ENCODE measurements around the gene C1D. TPM values are rescaled to one million over a fixed set of nuclear protein-coding genes. Genes with fewer than 3 reads are reported as not detected.

C1D gene
- total and polyA plus RNA-seq, 2 of the 4 experiments (the other 2 are of a cell fraction), result 2.7 to 14.3 TPM

- H3K9me1 ChIP-seq (ENCODE audit: insufficient read depth, low read length), result 0 out of 2 replicates have a peak, but pooled peaks cover 3% of the 10 kb centered on the region
- peaks cover 3% of the 10 kb centered on the region for H4K20me1 ChIP-seq (ENCODE audit: insufficient read depth, low read length)
- H2BK5ac ChIP-seq (ENCODE audit: low read depth, low read length, poor library complexity, severe bottlenecking), result no peak overlapping the region
- H2AFZ ChIP-seq (replicated peaks; ENCODE audit: low read length, poor library complexity), result no peak overlapping the region
- no peak overlapping the region for H3K9ac ChIP-seq (ENCODE audit: low read depth, low read length)
- no peak overlapping the region for H3K18ac ChIP-seq (ENCODE audit: low read depth, low read length)
- H3K4me2 ChIP-seq (ENCODE audit: low read depth, low read length), result no peak overlapping the region
- no peak overlapping the region for H2BK20ac ChIP-seq (ENCODE audit: low read depth, low read length)
- H3K56ac ChIP-seq (ENCODE audit: extremely low read depth, insufficient read depth, low read length), result no peak overlapping the region
- in situ Hi-C loops (cut with MboI; ENCODE audit: low sequenced_read_pairs), result loop anchor here (25.0 kb wide), 2 partner anchors 1459 to 1609 kb away; partner anchors contain the start of gene MEIS1
- no peak overlapping the region for H3K4me3 ChIP-seq (ENCODE audit: insufficient read depth, low read depth, low read length)
- H3K14ac ChIP-seq (replicated peaks; ENCODE audit: low read depth, low read length), result no peak overlapping the region
- H4K5ac ChIP-seq (ENCODE audit: low read depth, low read length), result no peak overlapping the region
- ChIA-PET CTCF (no interaction called here), POLR2A (ENCODE audit: unreplicated experiment) (no interaction called here)
- no peak for DNase-seq
- no peaks in the 10 kb centered on the region for H3K27me3 ChIP-seq (ENCODE audit: control insufficient read depth, insufficient read depth, low read length)
- peaks cover 5% of the 10 kb centered on the region for H3K4me1 ChIP-seq (ENCODE audit: control insufficient read depth, insufficient read depth, low read length)
- H2BK15ac ChIP-seq (ENCODE audit: low read depth, low read length), result no peak overlapping the region
- H3K27ac ChIP-seq (ENCODE audit: insufficient read depth, low read length), result no peak overlapping the region
- 0 out of 2 replicates have a peak, but pooled peaks cover 1% of the 10 kb centered on the region for H3K36me3 ChIP-seq (ENCODE audit: control insufficient read depth, insufficient read depth, low read length)
- no peak for TF ChIP-seq ELK1 (IDR thresholded peaks at IDR 0.05; ENCODE audit: borderline replicate concordance, low read depth, low read length)
- no peak for TF ChIP-seq MAZ (IDR thresholded peaks at IDR 0.05; ENCODE audit: borderline replicate concordance, low read depth, low read length)
- no peak for TF ChIP-seq SMC3 (IDR thresholded peaks at IDR 0.05; ENCODE audit: low read depth, low read length)
- no peak for TF ChIP-seq RFX5 (IDR thresholded peaks at IDR 0.05; ENCODE audit: low read depth, low read length)
- no peak for TF ChIP-seq USF2 (IDR thresholded peaks at IDR 0.05; ENCODE audit: low read depth, low read length)
- no peak for TF ChIP-seq POLR2A (IDR thresholded peaks at IDR 0.05; ENCODE audit: low read depth, low read length)
- no peak for TF ChIP-seq NFE2L2 (IDR thresholded peaks at IDR 0.05; ENCODE audit: low read depth, low read length)
- no peak for TF ChIP-seq CTCF (conservative IDR thresholded peaks at IDR 0.05; ENCODE audit: low read depth, low read length)
- TF ChIP-seq CHD1 (IDR thresholded peaks at IDR 0.05; ENCODE audit: low read depth, low read length), result no peak
- TF ChIP-seq MAFK (IDR thresholded peaks at IDR 0.05; ENCODE audit: low read depth, low read length), result no peak
- TF ChIP-seq RCOR1 (IDR thresholded peaks at IDR 0.05; ENCODE audit: insufficient replicate concordance, low read length), result no peak
- TF ChIP-seq MXI1 (IDR thresholded peaks at IDR 0.05; ENCODE audit: borderline replicate concordance, low read depth, low read length), result no peak
- no peak for TF ChIP-seq BHLHE40 (IDR thresholded peaks at IDR 0.05; ENCODE audit: low read depth, low read length)
- H3K9me3 ChIP-seq (ENCODE audit: control insufficient read depth, insufficient read depth, low read length), result no peaks in the 10 kb centered on the region
- ATAC-seq (ENCODE audit: low read depth), result no peak
- dilution Hi-C loops (cut with HindIII; ENCODE audit: low sequenced_read_pairs, unreplicated experiment), result no loop called here
- no TSS peak for BruUV-seq (replicated peaks)
- peaks cover 17 to 21% of the 10 kb centered on the region in 2 experiments for H3K79me1 ChIP-seq (ENCODE audit: low read depth in 1 of 2, low read length in 2 of 2)
- H4K91ac ChIP-seq (ENCODE audit: insufficient read depth, low read depth, low read length), result no peak overlapping the region
- no peak overlapping the region for H2BK120ac ChIP-seq (ENCODE audit: low read depth, low read length)
- no peak overlapping the region for H2AK5ac ChIP-seq (ENCODE audit: low read depth, low read length)
- H4K8ac ChIP-seq (ENCODE audit: low read depth in 2 of 2, low read length in 2 of 2), result no peak overlapping the region
- no peak overlapping the region for H3K23ac ChIP-seq (ENCODE audit: low read depth, low read length)
- H2AK9ac ChIP-seq (replicated peaks; ENCODE audit: low read depth, low read length, poor library complexity), result no peak overlapping the region
- intact Hi-C loops (cut with micrococcal nuclease), result no loop called here
- H3K4ac ChIP-seq (ENCODE audit: low read depth, low read length), result no peak overlapping the region
These were observed 16.6 kb downstream of the C1D start for GRCh38 chr2:68046224-68046623.
